IPS-18a (cell line): ENCODE measurements around the gene GCK.

Source experiments
- H3K27ac ChIP-seq: one replicate; pipeline ENCODE4 v1.5.1; 2013; ENCODE audit warnings: low read length
- H3K27me3 ChIP-seq: one replicate; pipeline ENCODE4 v1.6.1; 2013; ENCODE audit warnings: mild to moderate bottlenecking, low read length; ENCODE audit not compliant: control insufficient read depth, insufficient read depth
- H3K36me3 ChIP-seq: one replicate; pipeline ENCODE4 v1.6.1; 2013; ENCODE audit warnings: low read depth, low read length; ENCODE audit not compliant: control insufficient read depth
- H3K4me1 ChIP-seq: one replicate; pipeline ENCODE4 v1.6.1; 2013; ENCODE audit warnings: low read depth, low read length; ENCODE audit not compliant: control insufficient read depth
- H3K4me3 ChIP-seq: one replicate; pipeline ENCODE4 v1.5.1; 2013; ENCODE audit warnings: low read length
- H3K9ac ChIP-seq: one replicate; pipeline ENCODE4 v1.6.1; 2013; ENCODE audit warnings: mild to moderate bottlenecking, low read length, moderate library complexity
- H3K9me3 ChIP-seq: one replicate; pipeline ENCODE4 v1.6.1; 2013; ENCODE audit warnings: low read depth, low read length; ENCODE audit not compliant: control insufficient read depth

GCK gene

GRCh38 chr7:44116087-44116788, 73.0 kb downstream of the GCK start:
- no peaks in the 10 kb centered on the region for H3K9me3 ChIP-seq
- H3K4me3 ChIP-seq = no peak overlapping the region
- H3K27me3 ChIP-seq = no peaks in the 10 kb centered on the region
- H3K36me3 ChIP-seq = peaks cover 64% of the 10 kb centered on the region
- H3K27ac ChIP-seq = no peak overlapping the region
- H3K9ac ChIP-seq = no peak overlapping the region
- H3K4me1 ChIP-seq = no peaks in the 10 kb centered on the region

- Histone ChIP-seq H3K36me3 (peaks cover 53% of the 10 kb centered on the region), H3K9ac (no peak overlapping the region), H3K27ac (no peak overlapping the region)
Observed at GRCh38 chr7:44114586-44115310, 74.5 kb downstream of the GCK start.

GRCh38 chr7:44113764-44114354, 75.4 kb downstream of the GCK start:
- H3K27me3 ChIP-seq = no peaks in the 10 kb centered on the region
- H3K4me3 ChIP-seq = no peak overlapping the region
- no peaks in the 10 kb centered on the region for H3K4me1 ChIP-seq
- no peaks in the 10 kb centered on the region for H3K9me3 ChIP-seq
- H3K9ac ChIP-seq = no peak overlapping the region
- H3K27ac ChIP-seq = no peak overlapping the region
- peaks cover 45% of the 10 kb centered on the region for H3K36me3 ChIP-seq

More at GRCh38 chr7:44114586-44115310, 74.5 kb downstream of the GCK start:
- no peaks in the 10 kb centered on the region for H3K4me1 ChIP-seq
- H3K9me3 ChIP-seq = no peaks in the 10 kb centered on the region
- no peaks in the 10 kb centered on the region for H3K27me3 ChIP-seq
- no peak overlapping the region for H3K4me3 ChIP-seq

GRCh38 chr7:44112997-44113763, 76.1 kb downstream of the GCK start:
- Histone ChIP-seq H3K4me3 (no peak overlapping the region), H3K4me1 (no peaks in the 10 kb centered on the region), H3K27me3 (no peaks in the 10 kb centered on the region), H3K9ac (no peak overlapping the region), H3K27ac (no peak overlapping the region), H3K36me3 (peaks cover 43% of the 10 kb centered on the region), H3K9me3 (no peaks in the 10 kb centered on the region)

GRCh38 chr7:44112231-44112996, 76.8 kb downstream of the GCK start:
- Histone ChIP-seq H3K4me1 (no peaks in the 10 kb centered on the region), H3K27ac (no peak overlapping the region), H3K27me3 (no peaks in the 10 kb centered on the region), H3K4me3 (no peak overlapping the region), H3K9me3 (no peaks in the 10 kb centered on the region), H3K9ac (no peak overlapping the region), H3K36me3 (peaks cover 35% of the 10 kb centered on the region)

GRCh38 chr7:44111761-44112160, 77.5 kb downstream of the GCK start:
- H3K9ac ChIP-seq = no peak overlapping the region
- H3K27me3 ChIP-seq = no peaks in the 10 kb centered on the region
- H3K4me1 ChIP-seq = no peaks in the 10 kb centered on the region
- H3K9me3 ChIP-seq = no peaks in the 10 kb centered on the region
- H3K36me3 ChIP-seq = peaks cover 29% of the 10 kb centered on the region
- no peak overlapping the region for H3K4me3 ChIP-seq
- no peak overlapping the region for H3K27ac ChIP-seq

- H3K4me1 ChIP-seq = no peaks in the 10 kb centered on the region
- H3K4me3 ChIP-seq = no peak overlapping the region
- H3K27me3 ChIP-seq = peaks cover 1% of the 10 kb centered on the region
- no peak overlapping the region for H3K9ac ChIP-seq
- H3K9me3 ChIP-seq = no peaks in the 10 kb centered on the region
- no peak overlapping the region for H3K27ac ChIP-seq
- peaks cover 23% of the 10 kb centered on the region for H3K36me3 ChIP-seq
Observed at GRCh38 chr7:44110719-44111635, 78.3 kb downstream of the GCK start.

GRCh38 chr7:44109991-44110390, 79.2 kb downstream of the GCK start:
- no peak overlapping the region for H3K9ac ChIP-seq
- H3K36me3 ChIP-seq = peaks cover 15% of the 10 kb centered on the region
- H3K9me3 ChIP-seq = no peaks in the 10 kb centered on the region
- H3K4me1 ChIP-seq = no peaks in the 10 kb centered on the region
- H3K27me3 ChIP-seq = peaks cover 11% of the 10 kb centered on the region
- H3K4me3 ChIP-seq = no peak overlapping the region
- no peak overlapping the region for H3K27ac ChIP-seq

GRCh38 chr7:44108768-44109750, 80.2 kb downstream of the GCK start:
- Histone ChIP-seq H3K27me3 (peaks cover 17% of the 10 kb centered on the region), H3K9ac (no peak overlapping the region), H3K9me3 (no peaks in the 10 kb centered on the region), H3K4me1 (no peaks in the 10 kb centered on the region), H3K4me3 (no peak overlapping the region), H3K36me3 (peaks cover 5% of the 10 kb centered on the region), H3K27ac (no peak overlapping the region)
